GM12878 (cell line): Measurements from ENCODE around the gene CNNM1. TPM values are rescaled to one million over a fixed set of nuclear protein-coding genes. Genes with fewer than 3 reads are reported as not detected.

Source experiments
- ATAC-seq: fragments of 200-7000 bp; cut with Tn5 transposase; 3 replicates; pipeline ENCODE4 v1.9.1; 2020; ENCODE audit warnings: mild to moderate bottlenecking, moderate library complexity
- BruUV-seq: library from RNA; stranded (reverse); fragments of 400-500 nt; replicated peaks from 2 replicates; lab custom pipeline; 2021; lab: Mats Ljungman, UMichigan
- CTCF ChIA-PET: fragments of 300-600 bp; sonication (Branson Sonifier 250); formaldehyde crosslinking; extraction: SDS; loops from one replicate; lab custom pipeline; 2021; ENCODE audit warnings: inconsistent platforms; lab: Yijun Ruan, JAX
- POLR2A ChIA-PET: fragments of 350-600 bp; formaldehyde crosslinking; extraction: SDS; loops from one replicate; lab custom pipeline; 2021; ENCODE audit warnings: inconsistent platforms; lab: Charles Lee
- RAD21 ChIA-PET: fragments of 300-600 bp; sonication (Branson Sonifier 250); formaldehyde crosslinking; loops from one replicate; lab custom pipeline; 2023; ENCODE audit warnings: antibody characterized with exemption; ENCODE audit not compliant: unreplicated experiment; lab: Charles Lee
- SMC1A ChIA-PET: fragments of 300-600 bp; sonication (Branson Sonifier 250); formaldehyde crosslinking; loops from one replicate; lab custom pipeline; 2023; ENCODE audit not compliant: unreplicated experiment, uncharacterized antibody; lab: Charles Lee
- DNase-seq: peaks from one replicate; pipeline ENCODE4 v3.0.0-alpha.2; 2011; ENCODE audit warnings: low read depth, low spot score
- FAIRE-seq: peaks from 3 replicates; lab custom pipeline; 2011; peaks lifted over from hg19 to GRCh38; lab: Jason Lieb, UNC
- H2AFZ ChIP-seq: 2 replicates; pipeline ENCODE4 v1.6.0; 2011; ENCODE audit warnings: low read depth, low read length, control low read depth; ENCODE audit not compliant: control insufficient read depth
- H3K27ac ChIP-seq: 2 replicates; pipeline ENCODE4 v1.5.1; 2011; ENCODE audit warnings: control low read depth; ENCODE audit not compliant: control insufficient read depth, insufficient read depth
- H3K27me3 ChIP-seq, 2 experiments: replicated peaks in 1 of 2; 2 replicates each; pipeline versions ENCODE4 v1.6.0 to v1.6.1; 2011; ENCODE audit warnings: low read length in 1 of 2; ENCODE audit not compliant: control insufficient read depth in 2 of 2, insufficient read depth in 2 of 2
- H3K36me3 ChIP-seq, 2 experiments: 2 replicates each; pipeline ENCODE4 v1.5.1; 2011; ENCODE audit warnings: low read length in 1 of 2; ENCODE audit not compliant: control insufficient read depth in 2 of 2, insufficient read depth in 2 of 2
- H3K4me1 ChIP-seq: 2 replicates; pipeline ENCODE4 v1.6.1; 2011; ENCODE audit warnings: mild to moderate bottlenecking, low read length, moderate library complexity, mixed read lengths; ENCODE audit not compliant: control insufficient read depth, insufficient read depth
- H3K4me2 ChIP-seq: 2 replicates; pipeline ENCODE4 v1.6.0; 2011; ENCODE audit warnings: control low read depth; ENCODE audit not compliant: control insufficient read depth, insufficient read depth
- H3K4me3 ChIP-seq: fragments of 200-600 bp; sonication (generic); 2 replicates; pipeline ENCODE4 v1.5.1; 2016
- H3K79me2 ChIP-seq: 2 replicates; pipeline ENCODE4 v1.6.0; 2011; ENCODE audit warnings: low read length; ENCODE audit not compliant: control insufficient read depth, insufficient read depth
- H3K9ac ChIP-seq: 2 replicates; pipeline ENCODE4 v1.8.0; 2011; ENCODE audit warnings: low read length, control low read depth, mixed read lengths; ENCODE audit not compliant: control insufficient read depth, insufficient read depth
- H3K9me3 ChIP-seq: replicated peaks from 3 replicates; pipeline ENCODE4 v1.5.1; 2011; ENCODE audit warnings: mild to moderate bottlenecking, low read length; ENCODE audit not compliant: control insufficient read depth, insufficient read depth
- H4K20me1 ChIP-seq: 2 replicates; pipeline ENCODE4 v1.6.0; 2011; ENCODE audit not compliant: control insufficient read depth, insufficient read depth
- BRCA1 ChIP-seq: IDR thresholded peaks from 2 replicates; pipeline ENCODE4 v1.6.1; 2011; ENCODE audit warnings: low read depth, low read length, improper control_type of control experiment
- CEBPB ChIP-seq, 2 experiments: fragments of 150-350 bp in 1 of 2; IDR thresholded peaks; 2 replicates each; pipeline ENCODE4 v1.6.1; 2012 to 2014; ENCODE audit warnings: low read depth in 2 of 2, low read length in 2 of 2, borderline replicate concordance in 1 of 2, inconsistent platforms in 1 of 2
- CEBPZ ChIP-seq: fragments of 150-350 bp; IDR thresholded peaks from 2 replicates; pipeline ENCODE4 v1.6.1; 2016; ENCODE audit warnings: low read depth, low read length
- E4F1 ChIP-seq: fragments of 450-650 bp; IDR thresholded peaks from 2 replicates; pipeline ENCODE4 v1.6.1; 2018; ENCODE audit warnings: borderline replicate concordance, mild to moderate bottlenecking; ENCODE audit not compliant: partially characterized antibody
- EZH2 ChIP-seq: IDR thresholded peaks from 2 replicates; pipeline ENCODE4 v1.6.1; 2012; ENCODE audit warnings: low read depth, mild to moderate bottlenecking, control low read depth, inconsistent platforms, low read length, borderline replicate concordance; ENCODE audit not compliant: control insufficient read depth
- PKNOX1 ChIP-seq: fragments of 450-650 bp; IDR thresholded peaks from 2 replicates; pipeline ENCODE4 v1.6.1; 2016; ENCODE audit warnings: mild to moderate bottlenecking
- YY1 ChIP-seq: IDR thresholded peaks from 2 replicates; pipeline ENCODE4 v1.6.1; 2011; ENCODE audit warnings: low read depth, mild to moderate bottlenecking, low read length
- WGBS: methylation state at CpG from one replicate; pipeline ENCODE4 v1.1.6; 2016; ENCODE audit warnings: low lambda C conversion rate; ENCODE audit not compliant: insufficient replicate concordance, insufficient coverage; ENCODE audit errors: missing lambda C conversion rate; 5-methylcytosine and 5-hydroxymethylcytosine counted together
- in situ Hi-C: fragments of 300-500 bp; cut with MboI; formaldehyde crosslinking; loops from 9 replicates; pipeline ENCODE4 v1.14.3; 2018; ENCODE audit warnings: mixed read lengths
- intact Hi-C: fragments of 100-400 bp; cut with micrococcal nuclease; formaldehyde crosslinking; loops from one replicate; pipeline ENCODE4 v1.14.2; 2022; ENCODE audit not compliant: unreplicated experiment
- polyA plus RNA-seq, 11 experiments: library from polyadenylated mRNA; depleted of rRNA in 4 of 11; unstranded in 6 of 11; stranded (reverse) in 5 of 11; fragments of >200 nt; fragmentation: Nextera tagmentation in 4 of 11; fragmentation: Illumina TruSeq in 1 of 11; extraction: Ambion mirVana in 4 of 11; extraction: Trizol in 1 of 11; gene quantifications; 1 replicate in 1 of 11; 2 replicates in 10 of 11; pipeline versions ENCODE4 v1.2.1 to v1.2.3, GENCODE V29; 2011 to 2016; ENCODE audit warnings: inconsistent platforms in 2 of 11, missing spikeins in 2 of 11, low read depth in 1 of 11
- total RNA-seq, 4 experiments: library from RNA; depleted of rRNA in 3 of 4; stranded (reverse); fragments of >200 nt in 3 of 4; fragmentation: Illumina TruSeq in 1 of 4; extraction: Trizol in 1 of 4; gene quantifications; 2 replicates each; pipeline versions ENCODE4 v1.2.1 to v1.2.3, GENCODE V29; 2013 to 2021
- TF ChIP-seq, protein P1 (sequence below): IDR thresholded peaks from 2 replicates; pipeline ENCODE4 v1.6.1; 2011; ENCODE audit warnings: low read depth, mild to moderate bottlenecking, low read length, moderate library complexity, borderline replicate concordance; ENCODE audit errors: extremely low read depth
- TF ChIP-seq, protein P2 (sequence below): IDR thresholded peaks from 2 replicates; pipeline ENCODE4 v1.6.1; 2012; ENCODE audit warnings: mild to moderate bottlenecking, low read depth, low read length

CNNM1 gene
- total and polyA plus RNA-seq, 10 of the 15 experiments (the other 5 are each of a cell fraction or from before 2014, with no cell fraction given): 0.01 TPM; not detected in 9

- no peak for TF ChIP-seq E4F1
- TF ChIP-seq PKNOX1: no peak
Measured at GRCh38 chr10:99372546-99373271, 43.6 kb downstream of the CNNM1 start (continued).

- no peak overlapping the region for H3K4me3 ChIP-seq
- BruUV-seq: no TSS peak
- in situ Hi-C loops: no loop called here
- H3K36me3 ChIP-seq: no peaks in the 10 kb centered on the region
- ChIA-PET RAD21 (interaction anchor here (0.5 kb wide), 1 partner anchor 183 kb away, joined by 3 read pairs; no protein-coding TSS in a partner anchor), CTCF (no interaction called here), POLR2A (no interaction called here), SMC1A (no interaction called here)
- FAIRE-seq: no peak
- H3K9me3 ChIP-seq: no peaks in the 10 kb centered on the region
- H3K27me3 ChIP-seq: peaks cover 0 to 13% of the 10 kb centered on the region in 2 experiments
- ATAC-seq: no peak
- H3K9ac ChIP-seq: no peak overlapping the region
- DNase-seq: no peak
- intact Hi-C loops: no loop called here
- H3K4me1 ChIP-seq: no peaks in the 10 kb centered on the region
- peaks cover 4% of the 10 kb centered on the region for H4K20me1 ChIP-seq
- H3K4me2 ChIP-seq: no peak overlapping the region
- no peak overlapping the region for H3K27ac ChIP-seq
- no peaks in the 10 kb centered on the region for H3K79me2 ChIP-seq
- WGBS: 0% methylated on average over 2 of the region's 2 CpGs
- no peak overlapping the region for H2AFZ ChIP-seq
- TF ChIP-seq CEBPZ: no peak
- TF ChIP-seq BRCA1: no peak
- no peak for TF ChIP-seq YY1
- no peak for TF ChIP-seq CEBPB (IDR thresholded peaks at IDR 0.05; ENCODE audit: borderline replicate concordance in 1 of 2, low read depth in 2 of 2, low read length in 2 of 2)
- TF ChIP-seq EZH2: no peak
- TF ChIP-seq, protein P1, sequence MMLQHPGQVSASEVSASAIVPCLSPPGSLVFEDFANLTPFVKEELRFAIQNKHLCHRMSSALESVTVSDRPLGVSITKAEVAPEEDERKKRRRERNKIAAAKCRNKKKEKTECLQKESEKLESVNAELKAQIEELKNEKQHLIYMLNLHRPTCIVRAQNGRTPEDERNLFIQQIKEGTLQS: no peak
- TF ChIP-seq, protein P2, sequence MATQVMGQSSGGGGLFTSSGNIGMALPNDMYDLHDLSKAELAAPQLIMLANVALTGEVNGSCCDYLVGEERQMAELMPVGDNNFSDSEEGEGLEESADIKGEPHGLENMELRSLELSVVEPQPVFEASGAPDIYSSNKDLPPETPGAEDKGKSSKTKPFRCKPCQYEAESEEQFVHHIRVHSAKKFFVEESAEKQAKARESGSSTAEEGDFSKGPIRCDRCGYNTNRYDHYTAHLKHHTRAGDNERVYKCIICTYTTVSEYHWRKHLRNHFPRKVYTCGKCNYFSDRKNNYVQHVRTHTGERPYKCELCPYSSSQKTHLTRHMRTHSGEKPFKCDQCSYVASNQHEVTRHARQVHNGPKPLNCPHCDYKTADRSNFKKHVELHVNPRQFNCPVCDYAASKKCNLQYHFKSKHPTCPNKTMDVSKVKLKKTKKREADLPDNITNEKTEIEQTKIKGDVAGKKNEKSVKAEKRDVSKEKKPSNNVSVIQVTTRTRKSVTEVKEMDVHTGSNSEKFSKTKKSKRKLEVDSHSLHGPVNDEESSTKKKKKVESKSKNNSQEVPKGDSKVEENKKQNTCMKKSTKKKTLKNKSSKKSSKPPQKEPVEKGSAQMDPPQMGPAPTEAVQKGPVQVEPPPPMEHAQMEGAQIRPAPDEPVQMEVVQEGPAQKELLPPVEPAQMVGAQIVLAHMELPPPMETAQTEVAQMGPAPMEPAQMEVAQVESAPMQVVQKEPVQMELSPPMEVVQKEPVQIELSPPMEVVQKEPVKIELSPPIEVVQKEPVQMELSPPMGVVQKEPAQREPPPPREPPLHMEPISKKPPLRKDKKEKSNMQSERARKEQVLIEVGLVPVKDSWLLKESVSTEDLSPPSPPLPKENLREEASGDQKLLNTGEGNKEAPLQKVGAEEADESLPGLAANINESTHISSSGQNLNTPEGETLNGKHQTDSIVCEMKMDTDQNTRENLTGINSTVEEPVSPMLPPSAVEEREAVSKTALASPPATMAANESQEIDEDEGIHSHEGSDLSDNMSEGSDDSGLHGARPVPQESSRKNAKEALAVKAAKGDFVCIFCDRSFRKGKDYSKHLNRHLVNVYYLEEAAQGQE: no peak
Measured at GRCh38 chr10:99374526-99374925, 45.4 kb downstream of the CNNM1 start.
